Measurements from ENCODE around the gene XRCC4. TPM values are rescaled to one million over a fixed set of nuclear protein-coding genes. Genes with fewer than 3 reads are reported as not detected.

Gene XRCC4
- total and polyA plus RNA-seq, 2 of the 8 experiments (the other 6 are each of a cell fraction or from before 2014, with no cell fraction given): 3.0 to 8.3 TPM

DNA sequence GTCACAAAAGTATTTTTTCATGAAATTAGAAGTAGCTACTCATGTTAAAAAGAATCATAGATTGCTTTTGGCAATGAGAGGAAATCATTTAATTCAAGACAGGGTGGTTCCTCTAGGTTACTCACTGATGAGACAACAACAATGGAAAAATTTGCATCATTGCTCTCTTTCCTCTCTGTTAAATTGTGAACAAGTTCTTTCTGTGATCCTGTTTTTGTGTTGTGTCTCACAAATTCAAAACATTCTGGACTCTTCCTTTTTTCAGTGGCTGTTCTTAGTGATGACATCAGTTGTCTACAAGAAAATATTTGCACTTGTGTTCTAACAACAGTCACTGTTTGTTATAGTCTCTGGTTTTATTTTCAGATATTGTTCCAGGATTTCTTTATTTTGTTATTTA, 95.3 kb downstream of the XRCC4 start:
- no peak for FAIRE-seq
- Histone ChIP-seq H3K9ac (replicated peaks in 1 of 4; ENCODE audit: extremely low read depth in 1 of 4, low read depth in 3 of 4, low read length in 3 of 4) (no peak overlapping the region), H3K23ac (ENCODE audit: insufficient read length) (no peak overlapping the region), H4K91ac (replicated peaks; ENCODE audit: insufficient read length, low read length) (no peak overlapping the region), H2BK15ac (ENCODE audit: low read length) (no peak overlapping the region), H3K9me3 (ENCODE audit: insufficient read depth in 2 of 2, low read depth in 1 of 2, low read length in 1 of 2) (no peaks in the 10 kb centered on the region), H3K4me2 (ENCODE audit: insufficient read depth in 1 of 2, low read depth in 2 of 2, low read length in 2 of 2) (no peak overlapping the region), H2BK20ac (ENCODE audit: low read length) (no peak overlapping the region), H2AK5ac (ENCODE audit: low read depth, low read length) (no peak overlapping the region), H3K14ac (ENCODE audit: insufficient read length) (no peak overlapping the region), H3K23me2 (ENCODE audit: low read depth, low read length) (no peaks in the 10 kb centered on the region), H3K4ac (replicated peaks; ENCODE audit: insufficient read length, low read depth, low read length) (no peak overlapping the region), H4K8ac (ENCODE audit: extremely low read depth, insufficient read depth, low read length) (no peak overlapping the region), H4K5ac (ENCODE audit: insufficient read length, low read depth, low read length) (no peak overlapping the region), H3K18ac (ENCODE audit: extremely low read depth, low read length) (no peak overlapping the region), H2BK5ac (ENCODE audit: low read depth, low read length) (no peak overlapping the region), H2AFZ (ENCODE audit: low read length) (no peak overlapping the region), H3K79me1 (ENCODE audit: low read depth, low read length) (no peaks in the 10 kb centered on the region), H2BK12ac (ENCODE audit: low read depth, low read length) (no peak overlapping the region), H2BK120ac (replicated peaks; ENCODE audit: low read depth, low read length) (no peak overlapping the region), H3K36me3 (ENCODE audit: control insufficient read depth in 2 of 4, insufficient read depth in 4 of 4, low read length in 3 of 4) (no peaks in the 10 kb centered on the region), H3K4me1 (replicated peaks in 1 of 4; ENCODE audit: control insufficient read depth in 3 of 4, insufficient read depth in 4 of 4, low read length in 3 of 4) (no peaks in the 10 kb centered on the region), H3K56ac (replicated peaks; ENCODE audit: insufficient read length, low read depth, low read length) (no peak overlapping the region), H3K4me3 (ENCODE audit: extremely low read depth in 1 of 4, insufficient read depth in 2 of 4, low read depth in 3 of 4, low read length in 4 of 4) (no peak overlapping the region), H3K79me2 (ENCODE audit: control insufficient read depth in 1 of 2, insufficient read depth in 2 of 2, low read length in 2 of 2) (no peaks in the 10 kb centered on the region), H4K20me1 (replicated peaks in 1 of 2; ENCODE audit: control insufficient read depth in 1 of 2, insufficient read depth in 2 of 2, low read length in 2 of 2) (no peaks in the 10 kb centered on the region), H3K27me3 (replicated peaks in 1 of 4; ENCODE audit: control insufficient read depth in 3 of 4, extremely low read depth in 1 of 4, insufficient read depth in 3 of 4, low read length in 3 of 4) (no peaks in the 10 kb centered on the region), H3K27ac (ENCODE audit: low read depth, low read length) (no peak overlapping the region)
- DNase-seq (ENCODE audit: low read depth in 1 of 2, low spot score in 2 of 2): no peak
- ChIA-PET POLR2A (ENCODE audit: partially characterized antibody) (no interaction called here), CTCF (ENCODE audit: partially characterized antibody) (interaction anchor here (1.4 kb wide), 1 partner anchor 10 kb away, joined by 6 read pairs; no protein-coding TSS in a partner anchor)
- TF ChIP-seq, protein P1, sequence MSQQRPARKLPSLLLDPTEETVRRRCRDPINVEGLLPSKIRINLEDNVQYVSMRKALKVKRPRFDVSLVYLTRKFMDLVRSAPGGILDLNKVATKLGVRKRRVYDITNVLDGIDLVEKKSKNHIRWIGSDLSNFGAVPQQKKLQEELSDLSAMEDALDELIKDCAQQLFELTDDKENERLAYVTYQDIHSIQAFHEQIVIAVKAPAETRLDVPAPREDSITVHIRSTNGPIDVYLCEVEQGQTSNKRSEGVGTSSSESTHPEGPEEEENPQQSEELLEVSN (IDR thresholded peaks at IDR 0.05): no peak
